SU-DHL-6 (cell line): ENCODE data around the gene COPS3.

Experiments
- H2AFZ ChIP-seq: fragments of 200-600 bp; sonication (generic); 2 replicates; pipeline ENCODE4 v1.6.1; 2014; ENCODE audit warnings: low read depth, mild to moderate bottlenecking, moderate library complexity, mixed read lengths, antibody characterized with exemption, low read length; ENCODE audit not compliant: severe bottlenecking
- H3F3A ChIP-seq: fragments of 200-600 bp; shearing (Covaris generic); 2 replicates; pipeline ENCODE4 v1.6.0; 2016; ENCODE audit warnings: antibody characterized with exemption, mild to moderate bottlenecking; ENCODE audit not compliant: insufficient read depth
- H3K27ac ChIP-seq: fragments of 200-600 bp; sonication (generic); 2 replicates; pipeline ENCODE4 v1.5.1; 2016; ENCODE audit warnings: low read depth, mild to moderate bottlenecking, low read length, moderate library complexity, mixed read lengths
- H3K27me3 ChIP-seq: fragments of 200-600 bp; sonication (generic), shearing (Covaris generic); 2 replicates; pipeline ENCODE4 v1.6.0; 2014; ENCODE audit warnings: mild to moderate bottlenecking, low read length
- H3K36me3 ChIP-seq: fragments of 200-600 bp; sonication (generic); 2 replicates; pipeline ENCODE4 v1.6.1; 2014; ENCODE audit warnings: mild to moderate bottlenecking, low read length, mixed read lengths
- H3K4me2 ChIP-seq: fragments of 300-600, 200-600 bp; shearing (Covaris generic), sonication (generic); 2 replicates; pipeline ENCODE4 v1.6.0; 2014; ENCODE audit warnings: low read length, low read depth, mild to moderate bottlenecking; ENCODE audit not compliant: poor library complexity, severe bottlenecking
- H3K4me3 ChIP-seq: fragments of 200-600 bp; sonication (generic); 2 replicates; pipeline ENCODE4 v1.5.1; 2014; ENCODE audit warnings: antibody characterized with exemption, low read length, mild to moderate bottlenecking, mixed read lengths; ENCODE audit not compliant: insufficient read depth, poor library complexity, severe bottlenecking
- H3K79me2 ChIP-seq: fragments of 200-600 bp; sonication (generic); 2 replicates; pipeline ENCODE4 v1.6.1; 2014; ENCODE audit warnings: mild to moderate bottlenecking, low read length, moderate library complexity; ENCODE audit not compliant: insufficient read depth
- H3K9ac ChIP-seq: fragments of 200-600 bp; sonication (generic); 2 replicates; pipeline ENCODE4 v1.7.0; 2014; ENCODE audit warnings: mild to moderate bottlenecking, low read length
- H3K9me2 ChIP-seq: fragments of 200-600 bp; sonication (generic); replicated peaks from 2 replicates; pipeline ENCODE4 v1.6.1; 2014; ENCODE audit warnings: low read length; ENCODE audit not compliant: insufficient read depth
- H3K9me3 ChIP-seq: fragments of 200-600 bp; sonication (generic); 2 replicates; pipeline ENCODE4 v1.6.1; 2014; ENCODE audit warnings: low read length, mixed read lengths; ENCODE audit not compliant: insufficient read depth
- H4K20me1 ChIP-seq: fragments of 200-600 bp; sonication (generic); 2 replicates; pipeline ENCODE4 v1.6.1; 2014; ENCODE audit warnings: low read depth, mild to moderate bottlenecking, antibody characterized with exemption, low read length, moderate library complexity, mixed read lengths
- EZH2phosphoT487 ChIP-seq: fragments of 200-600 bp; sonication (generic), shearing (Covaris generic); conservative IDR thresholded peaks from 2 replicates; pipeline ENCODE4 v1.6.1; 2018; ENCODE audit warnings: mild to moderate bottlenecking, antibody characterized with exemption, low read length, moderate library complexity, mixed read lengths
- TF ChIP-seq, protein P1 (sequence below): fragments of 200-600 bp; sonication (generic); IDR thresholded peaks from one replicate; pipeline ENCODE4 v1.5.1; 2017; ENCODE audit warnings: antibody characterized with exemption, mild to moderate bottlenecking, low read length, moderate library complexity; ENCODE audit not compliant: insufficient read depth, poor library complexity, severe bottlenecking

COPS3 gene

DNA sequence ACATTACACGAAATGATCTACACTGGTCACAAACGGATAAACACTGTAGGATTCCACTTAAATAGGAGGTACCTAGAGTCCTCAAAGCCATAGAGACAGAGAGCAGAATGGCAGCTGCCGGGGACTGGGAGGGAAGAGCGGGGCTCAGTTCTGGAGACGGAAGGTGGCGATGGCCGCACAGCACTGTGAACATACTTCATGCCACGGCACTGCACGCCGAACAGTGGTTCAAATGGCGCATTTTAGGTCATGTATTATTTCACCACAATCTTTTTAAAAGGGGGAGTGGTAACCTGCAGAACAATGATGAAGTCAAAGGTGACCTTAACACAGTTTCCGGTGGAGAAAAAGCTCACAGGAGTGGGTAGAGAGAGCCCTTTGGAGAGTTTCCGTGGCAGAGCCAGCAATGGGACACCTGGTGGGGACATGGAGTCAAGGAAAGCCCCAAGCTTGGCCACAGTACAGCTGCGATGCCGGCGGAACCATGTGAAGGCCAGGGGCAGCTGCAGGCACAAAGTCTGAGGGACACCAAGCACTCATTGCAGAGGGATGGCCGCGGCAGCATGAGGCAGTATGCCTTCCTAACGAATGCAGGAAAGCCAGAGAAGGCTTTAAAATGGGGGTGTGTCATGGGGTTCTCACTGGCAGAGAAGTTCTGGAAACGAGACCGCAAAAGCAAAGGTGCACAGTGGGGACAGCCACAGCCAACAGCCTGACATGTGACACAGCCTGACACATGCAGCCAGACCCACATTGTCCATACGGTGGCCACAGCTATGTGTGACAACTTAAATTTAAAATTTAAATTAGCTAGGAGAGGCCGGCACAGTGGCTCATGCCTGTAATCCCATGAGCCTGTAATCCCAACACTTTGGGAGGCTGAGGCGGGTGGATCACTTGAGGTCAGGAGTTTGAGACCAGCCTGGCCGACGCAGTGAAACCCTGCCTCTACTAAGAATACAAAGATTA lies 51.3 kb downstream of the COPS3 start:
- Histone ChIP-seq H3K4me2 (no peak overlapping the region), H3K4me3 (no peak overlapping the region)

DNA sequence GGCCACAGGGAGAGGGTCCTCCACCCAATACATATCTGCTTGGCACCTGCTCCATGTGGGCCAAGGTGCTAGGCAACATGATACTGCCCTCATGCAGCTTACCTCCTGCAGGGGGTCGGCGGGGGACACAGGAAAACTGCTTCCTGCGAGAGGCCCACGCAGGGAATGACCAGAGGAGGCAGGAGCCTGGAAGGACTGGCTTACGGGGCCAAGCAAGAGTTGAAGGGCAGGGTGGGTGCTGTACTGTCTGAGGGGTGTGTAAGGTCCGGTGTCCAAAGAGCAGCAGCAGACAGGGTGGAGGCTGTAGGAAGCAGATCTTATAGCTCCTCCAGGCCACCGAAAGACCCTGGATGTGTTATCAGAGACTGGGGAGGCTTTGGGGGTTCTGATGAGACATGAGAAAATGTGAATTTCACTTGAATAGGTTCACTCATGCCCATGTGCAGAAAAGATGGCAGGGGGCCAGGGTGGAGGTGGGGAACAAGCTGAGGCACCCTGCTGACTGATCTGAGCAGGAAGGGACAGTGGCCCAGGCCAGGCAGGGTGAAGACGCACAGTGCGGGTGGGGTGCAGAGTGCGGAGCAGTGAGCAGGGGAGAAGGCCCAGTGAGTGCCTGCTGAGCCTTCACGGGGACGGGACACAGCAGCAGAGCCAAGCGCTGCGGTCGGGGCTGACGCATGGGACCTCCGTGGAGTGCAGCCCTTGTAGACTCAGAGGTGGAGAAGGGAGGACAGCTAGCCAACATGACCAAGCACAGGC lies 52.3 kb downstream of the COPS3 start:
- no peaks in the 10 kb centered on the region for H4K20me1 ChIP-seq
- TF ChIP-seq, protein P1, sequence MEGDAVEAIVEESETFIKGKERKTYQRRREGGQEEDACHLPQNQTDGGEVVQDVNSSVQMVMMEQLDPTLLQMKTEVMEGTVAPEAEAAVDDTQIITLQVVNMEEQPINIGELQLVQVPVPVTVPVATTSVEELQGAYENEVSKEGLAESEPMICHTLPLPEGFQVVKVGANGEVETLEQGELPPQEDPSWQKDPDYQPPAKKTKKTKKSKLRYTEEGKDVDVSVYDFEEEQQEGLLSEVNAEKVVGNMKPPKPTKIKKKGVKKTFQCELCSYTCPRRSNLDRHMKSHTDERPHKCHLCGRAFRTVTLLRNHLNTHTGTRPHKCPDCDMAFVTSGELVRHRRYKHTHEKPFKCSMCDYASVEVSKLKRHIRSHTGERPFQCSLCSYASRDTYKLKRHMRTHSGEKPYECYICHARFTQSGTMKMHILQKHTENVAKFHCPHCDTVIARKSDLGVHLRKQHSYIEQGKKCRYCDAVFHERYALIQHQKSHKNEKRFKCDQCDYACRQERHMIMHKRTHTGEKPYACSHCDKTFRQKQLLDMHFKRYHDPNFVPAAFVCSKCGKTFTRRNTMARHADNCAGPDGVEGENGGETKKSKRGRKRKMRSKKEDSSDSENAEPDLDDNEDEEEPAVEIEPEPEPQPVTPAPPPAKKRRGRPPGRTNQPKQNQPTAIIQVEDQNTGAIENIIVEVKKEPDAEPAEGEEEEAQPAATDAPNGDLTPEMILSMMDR, result no peak
- TF ChIP-seq EZH2phosphoT487, result no peak
- H3K36me3 ChIP-seq, result no peaks in the 10 kb centered on the region; the same call in 1 of the 2 replicates

More for the DNA sequence above, 51.3 kb downstream of the COPS3 start:
- H3K79me2 ChIP-seq, result no peaks in the 10 kb centered on the region; the same call in 1 of the 2 replicates
- TF ChIP-seq, protein P1, result no peak
- TF ChIP-seq EZH2phosphoT487, result no peak
- no peaks in the 10 kb centered on the region for H4K20me1 ChIP-seq
- H3K27ac ChIP-seq, result no peak overlapping the region
- H2AFZ ChIP-seq, result no peak overlapping the region
- no peak overlapping the region for H3K9ac ChIP-seq
- no peaks in the 10 kb centered on the region for H3F3A ChIP-seq
- H3K9me3 ChIP-seq, result no peaks in the 10 kb centered on the region
- no peaks in the 10 kb centered on the region for H3K9me2 ChIP-seq
- H3K36me3 ChIP-seq, result no peaks in the 10 kb centered on the region; the same call in 1 of the 2 replicates
- no peaks in the 10 kb centered on the region for H3K27me3 ChIP-seq

GRCh38 chr17:17227608-17228520 lies 53.2 kb downstream of the COPS3 start:
- Histone ChIP-seq H3K36me3 (no peaks in the 10 kb centered on the region; the same call in 1 of the 2 replicates), H2AFZ (no peak overlapping the region)

More for the DNA sequence above, 52.3 kb downstream of the COPS3 start:
- Histone ChIP-seq H3K9me2 (no peaks in the 10 kb centered on the region), H2AFZ (no peak overlapping the region), H3K9ac (no peak overlapping the region), H3K79me2 (no peaks in the 10 kb centered on the region; the same call in 1 of the 2 replicates), H3K4me3 (no peak overlapping the region), H3K27ac (no peak overlapping the region), H3F3A (no peaks in the 10 kb centered on the region), H3K9me3 (no peaks in the 10 kb centered on the region), H3K4me2 (no peak overlapping the region), H3K27me3 (no peaks in the 10 kb centered on the region)

More at GRCh38 chr17:17227608-17228520, 53.2 kb downstream of the COPS3 start:
- H4K20me1 ChIP-seq, result no peaks in the 10 kb centered on the region
- H3K9ac ChIP-seq, result no peak overlapping the region
- no peaks in the 10 kb centered on the region for H3K9me3 ChIP-seq
- H3F3A ChIP-seq, result no peaks in the 10 kb centered on the region
- no peak overlapping the region for H3K27ac ChIP-seq
- H3K79me2 ChIP-seq, result no peaks in the 10 kb centered on the region; the same call in 1 of the 2 replicates
- H3K9me2 ChIP-seq, result no peaks in the 10 kb centered on the region
- no peak for TF ChIP-seq EZH2phosphoT487
- TF ChIP-seq, protein P1, result no peak
- H3K4me2 ChIP-seq, result no peak overlapping the region
- no peak overlapping the region for H3K4me3 ChIP-seq
- H3K27me3 ChIP-seq, result no peaks in the 10 kb centered on the region
